GM12878 (cell line): Measurements from ENCODE around the gene OSER1. TPM values are rescaled to one million over a fixed set of nuclear protein-coding genes. Genes with fewer than 3 reads are reported as not detected.

Experiments
- ATAC-seq: fragments of 200-7000 bp; cut with Tn5 transposase; 3 replicates; pipeline ENCODE4 v1.9.1; 2020; ENCODE audit warnings: mild to moderate bottlenecking, moderate library complexity
- BruUV-seq: library from RNA; stranded (reverse); fragments of 400-500 nt; replicated peaks from 2 replicates; lab custom pipeline; 2021; lab: Mats Ljungman, UMichigan
- CTCF ChIA-PET: fragments of 300-600 bp; sonication (Branson Sonifier 250); formaldehyde crosslinking; extraction: SDS; loops from one replicate; lab custom pipeline; 2021; ENCODE audit warnings: inconsistent platforms; lab: Yijun Ruan, JAX
- POLR2A ChIA-PET: fragments of 350-600 bp; formaldehyde crosslinking; extraction: SDS; loops from one replicate; lab custom pipeline; 2021; ENCODE audit warnings: inconsistent platforms; lab: Charles Lee
- RAD21 ChIA-PET: fragments of 300-600 bp; sonication (Branson Sonifier 250); formaldehyde crosslinking; loops from one replicate; lab custom pipeline; 2023; ENCODE audit warnings: antibody characterized with exemption; ENCODE audit not compliant: unreplicated experiment; lab: Charles Lee
- SMC1A ChIA-PET: fragments of 300-600 bp; sonication (Branson Sonifier 250); formaldehyde crosslinking; loops from one replicate; lab custom pipeline; 2023; ENCODE audit not compliant: unreplicated experiment, uncharacterized antibody; lab: Charles Lee
- DNase-seq: peaks from one replicate; pipeline ENCODE4 v3.0.0-alpha.2; 2011; ENCODE audit warnings: low read depth, low spot score
- FAIRE-seq: peaks from 3 replicates; lab custom pipeline; 2011; peaks lifted over from hg19 to GRCh38; lab: Jason Lieb, UNC
- H2AFZ ChIP-seq: 2 replicates; pipeline ENCODE4 v1.6.0; 2011; ENCODE audit warnings: low read depth, low read length, control low read depth; ENCODE audit not compliant: control insufficient read depth
- H3K27ac ChIP-seq: 2 replicates; pipeline ENCODE4 v1.5.1; 2011; ENCODE audit warnings: control low read depth; ENCODE audit not compliant: control insufficient read depth, insufficient read depth
- H3K27me3 ChIP-seq, 2 experiments: replicated peaks in 1 of 2; 2 replicates each; pipeline versions ENCODE4 v1.6.0 to v1.6.1; 2011; ENCODE audit warnings: low read length in 1 of 2; ENCODE audit not compliant: control insufficient read depth in 2 of 2, insufficient read depth in 2 of 2
- H3K36me3 ChIP-seq, 2 experiments: 2 replicates each; pipeline ENCODE4 v1.5.1; 2011; ENCODE audit warnings: low read length in 1 of 2; ENCODE audit not compliant: control insufficient read depth in 2 of 2, insufficient read depth in 2 of 2
- H3K4me1 ChIP-seq: 2 replicates; pipeline ENCODE4 v1.6.1; 2011; ENCODE audit warnings: mild to moderate bottlenecking, low read length, moderate library complexity, mixed read lengths; ENCODE audit not compliant: control insufficient read depth, insufficient read depth
- H3K4me2 ChIP-seq: 2 replicates; pipeline ENCODE4 v1.6.0; 2011; ENCODE audit warnings: control low read depth; ENCODE audit not compliant: control insufficient read depth, insufficient read depth
- H3K4me3 ChIP-seq: fragments of 200-600 bp; sonication (generic); 2 replicates; pipeline ENCODE4 v1.5.1; 2016
- H3K79me2 ChIP-seq: 2 replicates; pipeline ENCODE4 v1.6.0; 2011; ENCODE audit warnings: low read length; ENCODE audit not compliant: control insufficient read depth, insufficient read depth
- H3K9ac ChIP-seq: 2 replicates; pipeline ENCODE4 v1.8.0; 2011; ENCODE audit warnings: low read length, control low read depth, mixed read lengths; ENCODE audit not compliant: control insufficient read depth, insufficient read depth
- H3K9me3 ChIP-seq: replicated peaks from 3 replicates; pipeline ENCODE4 v1.5.1; 2011; ENCODE audit warnings: mild to moderate bottlenecking, low read length; ENCODE audit not compliant: control insufficient read depth, insufficient read depth
- H4K20me1 ChIP-seq: 2 replicates; pipeline ENCODE4 v1.6.0; 2011; ENCODE audit not compliant: control insufficient read depth, insufficient read depth
- BHLHE40 ChIP-seq, 2 experiments: fragments of 450-650 bp in 1 of 2; IDR thresholded peaks; 2 replicates each; pipeline ENCODE4 v1.6.1; 2011 to 2017; ENCODE audit warnings: low read depth in 2 of 2, borderline replicate concordance in 1 of 2, improper control_type of control experiment in 1 of 2, low read length in 1 of 2, mild to moderate bottlenecking in 1 of 2
- BRCA1 ChIP-seq: IDR thresholded peaks from 2 replicates; pipeline ENCODE4 v1.6.1; 2011; ENCODE audit warnings: low read depth, low read length, improper control_type of control experiment
- HDGF ChIP-seq: fragments of 450-650 bp; IDR thresholded peaks from 2 replicates; pipeline ENCODE4 v1.6.1; 2016; ENCODE audit warnings: antibody characterized with exemption
- IKZF2 ChIP-seq, 2 experiments: fragments of 450-650 bp; IDR thresholded peaks; 2 replicates each; pipeline ENCODE4 v1.6.1; 2017; ENCODE audit warnings: mild to moderate bottlenecking in 2 of 2, moderate library complexity in 2 of 2
- NFXL1 ChIP-seq: fragments of 450-650 bp; IDR thresholded peaks from 2 replicates; pipeline ENCODE4 v1.6.1; 2017; ENCODE audit warnings: antibody characterized with exemption, mild to moderate bottlenecking, borderline replicate concordance
- RAD21 ChIP-seq: IDR thresholded peaks from 2 replicates; pipeline ENCODE4 v1.6.1; 2011; ENCODE audit warnings: mild to moderate bottlenecking, low read depth, low read length, moderate library complexity; ENCODE audit not compliant: insufficient read depth
- SIN3A ChIP-seq: IDR thresholded peaks from 2 replicates; pipeline ENCODE4 v1.6.1; 2012; ENCODE audit warnings: low read depth, low read length, improper control_type of control experiment
- SUZ12 ChIP-seq: fragments of 200-600 bp; sonication (generic); IDR thresholded peaks from one replicate; pipeline ENCODE4 v1.6.1; 2018; ENCODE audit warnings: antibody characterized with exemption, mild to moderate bottlenecking; ENCODE audit not compliant: unreplicated experiment
- TBL1XR1 ChIP-seq: IDR thresholded peaks from 2 replicates; pipeline ENCODE4 v1.6.1; 2012; ENCODE audit warnings: low read depth, low read length, improper control_type of control experiment
- ZNF622 ChIP-seq: fragments of 450-650 bp; IDR thresholded peaks from 2 replicates; pipeline ENCODE4 v1.6.1; 2017; ENCODE audit warnings: mild to moderate bottlenecking, inconsistent platforms
- WGBS: methylation state at CpG from one replicate; pipeline ENCODE4 v1.1.6; 2016; ENCODE audit warnings: low lambda C conversion rate; ENCODE audit not compliant: insufficient replicate concordance, insufficient coverage; ENCODE audit errors: missing lambda C conversion rate; 5-methylcytosine and 5-hydroxymethylcytosine counted together
- in situ Hi-C: fragments of 300-500 bp; cut with MboI; formaldehyde crosslinking; loops from 9 replicates; pipeline ENCODE4 v1.14.3; 2018; ENCODE audit warnings: mixed read lengths
- intact Hi-C: fragments of 100-400 bp; cut with micrococcal nuclease; formaldehyde crosslinking; loops from one replicate; pipeline ENCODE4 v1.14.2; 2022; ENCODE audit not compliant: unreplicated experiment
- polyA plus RNA-seq, 11 experiments: library from polyadenylated mRNA; depleted of rRNA in 4 of 11; unstranded in 6 of 11; stranded (reverse) in 5 of 11; fragments of >200 nt; fragmentation: Nextera tagmentation in 4 of 11; fragmentation: Illumina TruSeq in 1 of 11; extraction: Ambion mirVana in 4 of 11; extraction: Trizol in 1 of 11; gene quantifications; 1 replicate in 1 of 11; 2 replicates in 10 of 11; pipeline versions ENCODE4 v1.2.1 to v1.2.3, GENCODE V29; 2011 to 2016; ENCODE audit warnings: inconsistent platforms in 2 of 11, missing spikeins in 2 of 11, low read depth in 1 of 11
- total RNA-seq, 4 experiments: library from RNA; depleted of rRNA in 3 of 4; stranded (reverse); fragments of >200 nt in 3 of 4; fragmentation: Illumina TruSeq in 1 of 4; extraction: Trizol in 1 of 4; gene quantifications; 2 replicates each; pipeline versions ENCODE4 v1.2.1 to v1.2.3, GENCODE V29; 2013 to 2021
- TF ChIP-seq, protein P1 (sequence below): fragments of 450-650 bp; IDR thresholded peaks from 2 replicates; pipeline ENCODE4 v1.6.1; 2017; ENCODE audit warnings: mild to moderate bottlenecking
- TF ChIP-seq, protein P2 (sequence below): fragments of 450-650 bp; IDR thresholded peaks from 2 replicates; pipeline ENCODE4 v1.6.1; 2017; ENCODE audit warnings: low read depth, mild to moderate bottlenecking, moderate library complexity
- TF ChIP-seq, protein P3 (sequence below): fragments of 450-650 bp; IDR thresholded peaks from 2 replicates; pipeline ENCODE4 v1.6.1; 2016; ENCODE audit warnings: mild to moderate bottlenecking
- TF ChIP-seq, protein P4 (sequence below): IDR thresholded peaks from 2 replicates; pipeline ENCODE4 v1.6.1; 2012; ENCODE audit warnings: low read length, inconsistent platforms

OSER1 gene
- total and polyA plus RNA-seq, 10 of the 15 experiments (the other 5 are each of a cell fraction or from before 2014, with no cell fraction given), result 19.3 to 63.8 (median 28.4) TPM

DNA sequence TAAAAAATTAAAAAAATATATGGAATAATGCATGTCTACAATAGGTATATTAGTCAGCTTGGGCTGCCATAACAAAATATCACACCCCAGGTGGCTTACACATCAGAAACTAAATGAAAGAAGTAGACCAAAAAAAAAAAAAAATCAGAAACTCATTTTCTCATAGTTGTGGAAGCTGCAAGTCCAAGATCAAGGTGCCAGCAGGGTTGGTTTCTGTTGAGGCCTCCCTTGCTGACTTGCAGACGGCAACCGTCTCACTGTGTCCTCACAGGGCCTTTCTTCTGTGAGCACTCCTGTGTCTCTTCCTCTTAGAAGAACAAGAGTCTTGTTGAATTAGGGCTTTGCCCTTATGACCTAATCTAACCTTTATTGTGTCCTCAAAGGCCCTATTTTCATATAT, 25.1 kb upstream of the OSER1 start (continued):
- TF ChIP-seq, protein P1, sequence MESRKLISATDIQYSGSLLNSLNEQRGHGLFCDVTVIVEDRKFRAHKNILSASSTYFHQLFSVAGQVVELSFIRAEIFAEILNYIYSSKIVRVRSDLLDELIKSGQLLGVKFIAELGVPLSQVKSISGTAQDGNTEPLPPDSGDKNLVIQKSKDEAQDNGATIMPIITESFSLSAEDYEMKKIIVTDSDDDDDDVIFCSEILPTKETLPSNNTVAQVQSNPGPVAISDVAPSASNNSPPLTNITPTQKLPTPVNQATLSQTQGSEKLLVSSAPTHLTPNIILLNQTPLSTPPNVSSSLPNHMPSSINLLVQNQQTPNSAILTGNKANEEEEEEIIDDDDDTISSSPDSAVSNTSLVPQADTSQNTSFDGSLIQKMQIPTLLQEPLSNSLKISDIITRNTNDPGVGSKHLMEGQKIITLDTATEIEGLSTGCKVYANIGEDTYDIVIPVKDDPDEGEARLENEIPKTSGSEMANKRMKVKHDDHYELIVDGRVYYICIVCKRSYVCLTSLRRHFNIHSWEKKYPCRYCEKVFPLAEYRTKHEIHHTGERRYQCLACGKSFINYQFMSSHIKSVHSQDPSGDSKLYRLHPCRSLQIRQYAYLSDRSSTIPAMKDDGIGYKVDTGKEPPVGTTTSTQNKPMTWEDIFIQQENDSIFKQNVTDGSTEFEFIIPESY, result no peak

DNA sequence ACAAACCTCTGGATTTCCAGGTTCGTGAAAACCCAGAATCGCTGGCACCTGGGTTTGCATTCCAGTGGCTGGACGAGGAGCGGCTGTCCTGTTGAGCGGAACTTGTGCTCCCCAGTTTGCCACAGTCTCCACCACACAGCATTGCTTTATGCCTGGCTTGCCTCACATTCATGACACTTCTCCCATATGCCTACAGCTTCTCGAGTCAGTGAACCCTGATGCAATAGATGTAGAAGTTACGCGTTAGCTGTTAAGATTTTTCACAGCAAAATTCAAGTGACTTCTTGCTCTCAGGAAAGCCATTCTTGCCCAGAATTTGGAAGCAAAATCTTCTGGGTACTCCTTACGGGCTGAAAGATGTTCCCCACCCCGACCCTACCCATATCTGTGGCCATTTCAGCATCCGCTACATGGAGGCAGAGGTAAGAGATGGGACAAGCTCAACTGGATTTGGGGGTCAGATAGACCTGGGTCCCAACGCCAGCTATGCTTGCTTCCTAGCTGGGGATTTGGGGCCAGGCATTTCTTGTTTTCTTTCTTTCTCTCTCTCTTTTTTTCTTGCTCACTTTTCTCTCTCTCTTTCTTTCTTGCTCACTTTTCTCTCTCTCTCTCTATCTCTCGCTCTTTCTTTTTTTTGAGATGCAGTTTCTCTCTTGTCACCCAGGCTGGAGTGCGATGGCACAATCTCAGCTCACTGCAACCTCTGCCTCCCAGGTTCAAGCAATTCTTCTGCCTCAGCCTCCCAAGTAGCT, 24.2 kb upstream of the OSER1 start:
- BruUV-seq, result no TSS peak
- Histone ChIP-seq H3K9ac (no peak overlapping the region), H3K36me3 (no peaks in the 10 kb centered on the region), H2AFZ (no peak overlapping the region), H3K4me2 (no peak overlapping the region), H4K20me1 (no peaks in the 10 kb centered on the region), H3K27ac (no peak overlapping the region), H3K4me3 (no peak overlapping the region), H3K9me3 (no peaks in the 10 kb centered on the region), H3K4me1 (no peaks in the 10 kb centered on the region), H3K79me2 (no peaks in the 10 kb centered on the region), H3K27me3 (no peaks in the 10 kb centered on the region; a peak in 1 of 4 replicates)
- no peak for ATAC-seq
- POLR2A ChIA-PET, result interaction anchor here (0.6 kb wide), 1 partner anchor 493 kb away, joined by 3 read pairs; no protein-coding TSS in a partner anchor
- RAD21 ChIA-PET, result interaction anchor here (0.6 to 0.8 kb wide), 2 partner anchors 18 to 123 kb away, joined by 3 read pairs; no protein-coding TSS in a partner anchor
- in situ Hi-C loops (no loop called here), intact Hi-C loops (no loop called here)
- WGBS, result 50% methylated on average over 14 of the region's 14 CpGs
- CTCF ChIA-PET, result interaction anchor here (0.6 to 3.6 kb wide), 4 partner anchors 9 to 370 kb away, joined by 3 to 12 read pairs (median 3); partner anchors contain the start of gene FITM2
- SMC1A ChIA-PET, result no interaction called here
- DNase-seq, result no peak
- FAIRE-seq, result no peak
- TF ChIP-seq SUZ12 (no peak), IKZF2 (IDR thresholded peaks at IDR 0.05) (no peak), NFXL1 (no peak), RAD21 (no peak), SIN3A (no peak), HDGF (no peak), ZNF622 (no peak), BRCA1 (no peak), BHLHE40 (IDR thresholded peaks at IDR 0.05; ENCODE audit: borderline replicate concordance in 1 of 2, low read depth in 2 of 2, low read length in 1 of 2) (no peak), TBL1XR1 (no peak)
- TF ChIP-seq, protein P2, sequence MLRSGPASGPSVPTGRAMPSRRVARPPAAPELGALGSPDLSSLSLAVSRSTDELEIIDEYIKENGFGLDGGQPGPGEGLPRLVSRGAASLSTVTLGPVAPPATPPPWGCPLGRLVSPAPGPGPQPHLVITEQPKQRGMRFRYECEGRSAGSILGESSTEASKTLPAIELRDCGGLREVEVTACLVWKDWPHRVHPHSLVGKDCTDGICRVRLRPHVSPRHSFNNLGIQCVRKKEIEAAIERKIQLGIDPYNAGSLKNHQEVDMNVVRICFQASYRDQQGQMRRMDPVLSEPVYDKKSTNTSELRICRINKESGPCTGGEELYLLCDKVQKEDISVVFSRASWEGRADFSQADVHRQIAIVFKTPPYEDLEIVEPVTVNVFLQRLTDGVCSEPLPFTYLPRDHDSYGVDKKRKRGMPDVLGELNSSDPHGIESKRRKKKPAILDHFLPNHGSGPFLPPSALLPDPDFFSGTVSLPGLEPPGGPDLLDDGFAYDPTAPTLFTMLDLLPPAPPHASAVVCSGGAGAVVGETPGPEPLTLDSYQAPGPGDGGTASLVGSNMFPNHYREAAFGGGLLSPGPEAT, result no peak
- TF ChIP-seq, protein P3, sequence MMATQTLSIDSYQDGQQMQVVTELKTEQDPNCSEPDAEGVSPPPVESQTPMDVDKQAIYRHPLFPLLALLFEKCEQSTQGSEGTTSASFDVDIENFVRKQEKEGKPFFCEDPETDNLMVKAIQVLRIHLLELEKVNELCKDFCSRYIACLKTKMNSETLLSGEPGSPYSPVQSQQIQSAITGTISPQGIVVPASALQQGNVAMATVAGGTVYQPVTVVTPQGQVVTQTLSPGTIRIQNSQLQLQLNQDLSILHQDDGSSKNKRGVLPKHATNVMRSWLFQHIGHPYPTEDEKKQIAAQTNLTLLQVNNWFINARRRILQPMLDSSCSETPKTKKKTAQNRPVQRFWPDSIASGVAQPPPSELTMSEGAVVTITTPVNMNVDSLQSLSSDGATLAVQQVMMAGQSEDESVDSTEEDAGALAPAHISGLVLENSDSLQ, result no peak
- TF ChIP-seq, protein P4, sequence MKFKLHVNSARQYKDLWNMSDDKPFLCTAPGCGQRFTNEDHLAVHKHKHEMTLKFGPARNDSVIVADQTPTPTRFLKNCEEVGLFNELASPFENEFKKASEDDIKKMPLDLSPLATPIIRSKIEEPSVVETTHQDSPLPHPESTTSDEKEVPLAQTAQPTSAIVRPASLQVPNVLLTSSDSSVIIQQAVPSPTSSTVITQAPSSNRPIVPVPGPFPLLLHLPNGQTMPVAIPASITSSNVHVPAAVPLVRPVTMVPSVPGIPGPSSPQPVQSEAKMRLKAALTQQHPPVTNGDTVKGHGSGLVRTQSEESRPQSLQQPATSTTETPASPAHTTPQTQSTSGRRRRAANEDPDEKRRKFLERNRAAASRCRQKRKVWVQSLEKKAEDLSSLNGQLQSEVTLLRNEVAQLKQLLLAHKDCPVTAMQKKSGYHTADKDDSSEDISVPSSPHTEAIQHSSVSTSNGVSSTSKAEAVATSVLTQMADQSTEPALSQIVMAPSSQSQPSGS, result no peak
